ENCODE measurements around the gene LAMP1.

Gene LAMP1

DNA sequence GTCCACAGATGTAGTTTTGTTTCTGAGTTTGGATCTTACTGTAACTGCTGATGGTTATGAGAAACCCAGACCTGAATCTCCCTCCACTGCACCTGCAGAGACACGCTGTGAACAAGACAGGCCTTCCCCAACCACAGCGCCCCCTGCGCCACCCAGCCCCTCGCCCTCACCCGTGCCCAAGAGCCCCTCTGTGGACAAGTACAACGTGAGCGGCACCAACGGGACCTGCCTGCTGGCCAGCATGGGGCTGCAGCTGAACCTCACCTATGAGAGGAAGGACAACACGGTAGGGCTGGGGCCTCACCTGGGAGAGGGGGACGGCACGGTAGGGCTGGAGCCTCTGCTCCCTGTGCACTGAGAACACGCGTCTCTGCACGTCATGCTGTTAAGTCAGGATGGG, 22.3 kb downstream of the LAMP1 start:
- no peak overlapping the region for H3K9ac ChIP-seq (ENCODE audit: low read length)
- H3K79me1 ChIP-seq (ENCODE audit: low read length) = no peaks in the 10 kb centered on the region
- H2AK5ac ChIP-seq (ENCODE audit: low read length) = no peak overlapping the region
- H3K79me2 ChIP-seq (ENCODE audit: control insufficient read depth, insufficient read depth, low read length) = no peaks in the 10 kb centered on the region
- peaks cover 6% of the 10 kb centered on the region for H3K36me3 ChIP-seq (ENCODE audit: control insufficient read depth, insufficient read depth, low read length)
- H3K27me3 ChIP-seq (ENCODE audit: insufficient read depth, low read length, poor library complexity) = no peaks in the 10 kb centered on the region
- no peak overlapping the region for H3K56ac ChIP-seq (ENCODE audit: low read length)
- no CpG with 5 or more reads among the region's 14 CpGs for WGBS (ENCODE audit: extremely low coverage, insufficient coverage, low lambda C conversion rate)
- no peak overlapping the region for H3K18ac ChIP-seq (ENCODE audit: low read length)
- no peak overlapping the region for H2BK5ac ChIP-seq (ENCODE audit: low read length)
- no peak overlapping the region for H4K5ac ChIP-seq (ENCODE audit: low read length)
- no peak overlapping the region for H3K4me2 ChIP-seq (ENCODE audit: low read length)
- no peaks in the 10 kb centered on the region for H3K4me1 ChIP-seq (ENCODE audit: control insufficient read depth, low read depth, low read length)
- DNase-seq = no peak
- no peak overlapping the region for H3K23ac ChIP-seq (ENCODE audit: low read length)
- no peak overlapping the region for H2BK120ac ChIP-seq (ENCODE audit: low read depth, low read length)
- H2BK15ac ChIP-seq (replicated peaks; ENCODE audit: low read depth) = no peak overlapping the region
- no peak overlapping the region for H3K4ac ChIP-seq (ENCODE audit: low read depth, low read length)
- H3K4me3 ChIP-seq (ENCODE audit: low read length) = no peak overlapping the region
- H4K8ac ChIP-seq (ENCODE audit: low read depth, low read length) = no peak overlapping the region
- H3K27ac ChIP-seq (ENCODE audit: low read depth, low read length) = no peak overlapping the region

DNA sequence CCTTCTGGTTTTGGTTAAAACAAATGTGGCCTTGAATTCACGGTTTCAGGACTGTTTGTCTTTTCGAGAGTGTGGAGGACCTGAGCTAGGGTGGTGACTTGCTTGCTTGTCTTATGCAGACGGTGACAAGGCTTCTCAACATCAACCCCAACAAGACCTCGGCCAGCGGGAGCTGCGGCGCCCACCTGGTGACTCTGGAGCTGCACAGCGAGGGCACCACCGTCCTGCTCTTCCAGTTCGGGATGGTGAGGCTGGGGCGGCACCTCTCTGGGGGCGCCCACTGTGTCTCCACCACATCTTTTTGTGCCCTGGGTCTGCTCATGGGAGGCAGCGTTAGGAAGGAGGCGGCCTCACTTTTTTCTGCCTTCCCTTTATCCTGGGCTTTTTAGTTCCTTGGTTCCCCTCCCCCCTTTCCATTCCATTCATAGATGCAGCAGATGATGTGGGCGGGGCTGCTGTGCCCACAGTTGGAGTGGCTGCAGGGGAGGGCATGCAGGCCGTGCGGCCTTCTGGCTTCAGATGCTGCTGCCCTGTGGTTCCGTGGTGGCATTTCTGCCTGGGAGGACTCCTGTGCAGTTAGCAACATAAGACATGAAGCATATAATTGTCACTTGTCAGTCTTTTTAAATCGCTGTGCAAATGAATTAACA, 23.3 kb downstream of the LAMP1 start:
- WGBS (ENCODE audit: extremely low coverage, insufficient coverage, low lambda C conversion rate) = no CpG with 5 or more reads among the region's 19 CpGs
- no peaks in the 10 kb centered on the region for H3K27me3 ChIP-seq (ENCODE audit: insufficient read depth, low read length, poor library complexity)

DNA sequence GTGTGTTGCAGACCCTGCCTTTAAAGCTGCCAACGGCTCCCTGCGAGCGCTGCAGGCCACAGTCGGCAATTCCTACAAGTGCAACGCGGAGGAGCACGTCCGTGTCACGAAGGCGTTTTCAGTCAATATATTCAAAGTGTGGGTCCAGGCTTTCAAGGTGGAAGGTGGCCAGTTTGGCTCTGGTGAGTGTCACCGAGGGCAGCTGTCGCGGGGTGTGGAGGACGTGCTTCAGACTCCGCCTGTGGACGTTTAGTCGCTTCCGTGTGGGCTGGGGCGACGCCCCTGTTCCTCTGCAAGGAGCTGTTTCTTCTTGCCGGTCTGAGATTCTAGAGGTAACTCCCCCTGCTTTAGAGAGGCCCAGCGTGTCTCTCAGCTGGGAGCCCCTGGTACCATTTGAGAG, 24.5 kb downstream of the LAMP1 start:
- no CpG with 5 or more reads among the region's 22 CpGs for WGBS (ENCODE audit: extremely low coverage, insufficient coverage, low lambda C conversion rate)
- peaks cover 6% of the 10 kb centered on the region for H3K36me3 ChIP-seq (ENCODE audit: control insufficient read depth, insufficient read depth, low read length)

More for the DNA sequence above, 23.3 kb downstream of the LAMP1 start:
- no peak overlapping the region for H4K5ac ChIP-seq (ENCODE audit: low read length)
- no peak overlapping the region for H3K27ac ChIP-seq (ENCODE audit: low read depth, low read length)
- no peak overlapping the region for H3K4me3 ChIP-seq (ENCODE audit: low read length)
- no peak overlapping the region for H2AK5ac ChIP-seq (ENCODE audit: low read length)
- H3K56ac ChIP-seq (ENCODE audit: low read length) = no peak overlapping the region
- H3K23ac ChIP-seq (ENCODE audit: low read length) = no peak overlapping the region
- DNase-seq = no peak
- peaks cover 6% of the 10 kb centered on the region for H3K36me3 ChIP-seq (ENCODE audit: control insufficient read depth, insufficient read depth, low read length)
- no peak overlapping the region for H2BK120ac ChIP-seq (ENCODE audit: low read depth, low read length)
- H3K4ac ChIP-seq (ENCODE audit: low read depth, low read length) = no peak overlapping the region
- H3K4me1 ChIP-seq (ENCODE audit: control insufficient read depth, low read depth, low read length) = no peaks in the 10 kb centered on the region
- H2BK5ac ChIP-seq (ENCODE audit: low read length) = no peak overlapping the region
- no peaks in the 10 kb centered on the region for H3K79me2 ChIP-seq (ENCODE audit: control insufficient read depth, insufficient read depth, low read length)
- no peak overlapping the region for H2BK15ac ChIP-seq (replicated peaks; ENCODE audit: low read depth)
- H3K79me1 ChIP-seq (ENCODE audit: low read length) = no peaks in the 10 kb centered on the region
- H4K8ac ChIP-seq (ENCODE audit: low read depth, low read length) = no peak overlapping the region
- H3K9ac ChIP-seq (ENCODE audit: low read length) = no peak overlapping the region
- no peak overlapping the region for H3K4me2 ChIP-seq (ENCODE audit: low read length)
- H3K18ac ChIP-seq (ENCODE audit: low read length) = no peak overlapping the region

GRCh38 chr13:113322043-113322461, 25.0 kb downstream of the LAMP1 start:
- DNase-seq = no peak
- Histone ChIP-seq H3K23ac (ENCODE audit: low read length) (no peak overlapping the region), H3K4me2 (ENCODE audit: low read length) (no peak overlapping the region), H3K4ac (ENCODE audit: low read depth, low read length) (no peak overlapping the region), H2BK15ac (replicated peaks; ENCODE audit: low read depth) (no peak overlapping the region), H3K56ac (ENCODE audit: low read length) (no peak overlapping the region), H4K8ac (ENCODE audit: low read depth, low read length) (no peak overlapping the region), H3K4me1 (ENCODE audit: control insufficient read depth, low read depth, low read length) (no peaks in the 10 kb centered on the region), H3K27ac (ENCODE audit: low read depth, low read length) (no peak overlapping the region), H3K27me3 (ENCODE audit: insufficient read depth, low read length, poor library complexity) (no peaks in the 10 kb centered on the region), H3K36me3 (ENCODE audit: control insufficient read depth, insufficient read depth, low read length) (peaks cover 6% of the 10 kb centered on the region), H3K79me2 (ENCODE audit: control insufficient read depth, insufficient read depth, low read length) (no peaks in the 10 kb centered on the region), H3K18ac (ENCODE audit: low read length) (no peak overlapping the region), H4K5ac (ENCODE audit: low read length) (no peak overlapping the region), H2BK5ac (ENCODE audit: low read length) (no peak overlapping the region), H2BK120ac (ENCODE audit: low read depth, low read length) (no peak overlapping the region), H2AK5ac (ENCODE audit: low read length) (no peak overlapping the region), H3K4me3 (ENCODE audit: low read length) (no peak overlapping the region), H3K9ac (ENCODE audit: low read length) (no peak overlapping the region), H3K79me1 (ENCODE audit: low read length) (no peaks in the 10 kb centered on the region)
- no CpG with 5 or more reads among the region's 17 CpGs for WGBS (ENCODE audit: extremely low coverage, insufficient coverage, low lambda C conversion rate)

More for the DNA sequence above, 24.5 kb downstream of the LAMP1 start:
- Histone ChIP-seq H2BK15ac (replicated peaks; ENCODE audit: low read depth) (no peak overlapping the region), H2BK120ac (ENCODE audit: low read depth, low read length) (no peak overlapping the region), H3K9ac (ENCODE audit: low read length) (no peak overlapping the region), H3K27ac (ENCODE audit: low read depth, low read length) (no peak overlapping the region), H3K56ac (ENCODE audit: low read length) (no peak overlapping the region), H3K4me3 (ENCODE audit: low read length) (no peak overlapping the region), H3K18ac (ENCODE audit: low read length) (no peak overlapping the region), H3K27me3 (ENCODE audit: insufficient read depth, low read length, poor library complexity) (no peaks in the 10 kb centered on the region), H3K4me2 (ENCODE audit: low read length) (no peak overlapping the region), H3K23ac (ENCODE audit: low read length) (no peak overlapping the region), H3K79me1 (ENCODE audit: low read length) (no peaks in the 10 kb centered on the region), H3K4ac (ENCODE audit: low read depth, low read length) (no peak overlapping the region), H2BK5ac (ENCODE audit: low read length) (no peak overlapping the region), H4K5ac (ENCODE audit: low read length) (no peak overlapping the region), H3K79me2 (ENCODE audit: control insufficient read depth, insufficient read depth, low read length) (no peaks in the 10 kb centered on the region), H3K4me1 (ENCODE audit: control insufficient read depth, low read depth, low read length) (no peaks in the 10 kb centered on the region), H4K8ac (ENCODE audit: low read depth, low read length) (no peak overlapping the region), H2AK5ac (ENCODE audit: low read length) (no peak overlapping the region)
- no peak for DNase-seq

GRCh38 chr13:113322890-113323651, 26.0 kb downstream of the LAMP1 start:
- Histone ChIP-seq H3K27ac (ENCODE audit: low read depth, low read length) (no peak overlapping the region), H3K18ac (ENCODE audit: low read length) (no peak overlapping the region), H3K56ac (ENCODE audit: low read length) (no peak overlapping the region), H3K27me3 (ENCODE audit: insufficient read depth, low read length, poor library complexity) (no peaks in the 10 kb centered on the region), H3K4me2 (ENCODE audit: low read length) (no peak overlapping the region), H3K36me3 (ENCODE audit: control insufficient read depth, insufficient read depth, low read length) (peaks cover 6% of the 10 kb centered on the region), H4K8ac (ENCODE audit: low read depth, low read length) (no peak overlapping the region), H3K79me2 (ENCODE audit: control insufficient read depth, insufficient read depth, low read length) (no peaks in the 10 kb centered on the region), H2BK5ac (ENCODE audit: low read length) (no peak overlapping the region), H2BK15ac (replicated peaks; ENCODE audit: low read depth) (no peak overlapping the region), H3K4ac (ENCODE audit: low read depth, low read length) (no peak overlapping the region), H2AK5ac (ENCODE audit: low read length) (no peak overlapping the region), H3K23ac (ENCODE audit: low read length) (no peak overlapping the region), H3K9ac (ENCODE audit: low read length) (no peak overlapping the region), H3K4me1 (ENCODE audit: control insufficient read depth, low read depth, low read length) (no peaks in the 10 kb centered on the region), H3K79me1 (ENCODE audit: low read length) (no peaks in the 10 kb centered on the region), H4K5ac (ENCODE audit: low read length) (no peak overlapping the region), H2BK120ac (ENCODE audit: low read depth, low read length) (no peak overlapping the region), H3K4me3 (ENCODE audit: low read length) (no peak overlapping the region)
- no peak for DNase-seq
- no CpG with 5 or more reads among the region's 25 CpGs for WGBS (ENCODE audit: extremely low coverage, insufficient coverage, low lambda C conversion rate)
